ENCODE measurements around the gene DCAF15.
"Not testable (repeated sequence)": the region's sequence is repeated elsewhere in the genome, so short reads cannot be mapped to it uniquely, and the experiment has no call there.

The DCAF15 gene

DNA sequence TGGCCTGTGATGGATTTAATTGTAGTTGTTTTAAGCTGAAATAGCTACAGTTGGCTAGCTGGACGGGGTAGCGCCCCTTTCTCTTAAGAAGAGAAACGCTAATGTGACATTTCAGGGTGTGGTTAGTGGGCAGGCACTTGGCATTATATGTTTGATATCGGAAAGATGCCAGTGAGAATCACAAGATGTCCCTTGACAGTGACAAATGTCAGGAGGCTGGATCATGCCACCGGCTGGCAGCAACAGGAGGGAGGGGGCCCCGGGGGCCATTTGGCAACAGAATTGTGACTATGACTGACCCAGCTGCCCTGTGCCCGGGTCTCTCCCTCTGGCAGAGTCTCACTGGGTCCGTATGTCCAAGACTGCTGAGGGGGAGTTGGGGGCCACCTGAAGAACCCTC is 4.7 kb downstream of the DCAF15 start:
- no peak for DNase-seq
- intact Hi-C loops (cut with DNase I), result loop anchor here (10.0 kb wide), 1 partner anchor 52 kb away; the partner anchor contains the start of genes BRME1 and CC2D1A

DNA sequence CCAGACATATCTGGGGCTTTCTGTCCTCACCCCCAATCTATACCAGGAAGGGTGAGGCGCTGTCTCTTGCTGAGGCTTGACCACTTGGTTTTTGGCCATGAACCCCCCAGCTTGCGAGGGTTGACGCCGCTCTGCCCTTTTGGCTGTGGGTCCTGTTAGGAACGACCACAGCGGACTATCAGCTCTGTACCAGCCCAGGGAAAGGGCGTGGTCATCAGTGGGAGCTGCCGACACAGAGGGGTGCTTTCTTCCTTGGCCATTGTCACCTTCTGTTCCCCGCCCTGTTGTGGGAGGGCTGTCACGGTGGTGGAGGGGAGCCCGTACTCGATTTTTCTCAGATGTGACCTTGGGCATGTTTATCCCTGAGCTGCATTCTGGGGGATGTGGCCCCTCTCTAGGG is 5.7 kb downstream of the DCAF15 start:
- DNase-seq, result no peak
- intact Hi-C loops (cut with DNase I), result loop anchor here (10.0 kb wide), 1 partner anchor 53 kb away; the partner anchor contains the start of genes BRME1 and CC2D1A

DNA sequence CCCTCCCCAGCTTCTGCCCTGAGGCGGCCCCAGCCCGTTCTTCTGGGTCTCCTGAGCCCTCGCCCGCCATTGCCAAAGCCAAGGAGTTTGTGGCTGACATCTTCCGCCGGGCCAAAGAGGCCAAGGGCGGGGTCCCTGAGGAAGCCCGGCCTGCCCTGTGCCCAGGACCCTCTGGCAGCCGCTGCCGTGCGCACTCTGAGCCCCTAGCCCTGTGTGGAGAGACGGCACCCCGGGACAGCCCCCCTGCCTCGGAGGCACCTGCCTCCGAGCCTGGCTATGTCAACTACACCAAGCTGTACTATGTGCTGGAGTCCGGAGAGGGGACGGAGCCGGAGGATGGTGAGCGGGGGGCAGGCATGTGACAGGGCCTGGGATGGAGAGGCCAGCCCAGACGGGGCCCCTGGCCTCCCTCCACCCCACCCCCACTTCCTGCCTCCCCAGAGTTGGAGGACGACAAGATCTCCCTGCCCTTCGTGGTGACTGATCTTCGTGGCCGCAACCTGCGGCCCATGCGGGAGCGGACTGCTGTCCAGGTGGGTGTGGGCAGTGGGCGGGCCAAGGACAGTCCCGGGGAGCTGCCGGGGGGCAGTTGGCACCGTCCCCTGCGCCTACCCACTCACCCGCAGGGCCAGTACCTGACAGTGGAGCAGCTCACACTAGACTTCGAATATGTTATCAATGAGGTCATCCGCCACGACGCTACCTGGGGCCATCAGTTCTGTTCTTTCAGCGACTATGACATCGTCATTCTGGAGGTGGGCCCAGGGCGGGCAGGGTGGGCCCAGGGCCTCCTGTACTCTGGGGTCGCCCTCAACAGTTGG is 7.0 kb downstream of the DCAF15 start:
- DNase-seq, result no peak
- intact Hi-C loops (cut with DNase I), result loop anchor here (10.0 kb wide), 1 partner anchor 55 kb away; the partner anchor contains the start of genes BRME1 and CC2D1A

DNA sequence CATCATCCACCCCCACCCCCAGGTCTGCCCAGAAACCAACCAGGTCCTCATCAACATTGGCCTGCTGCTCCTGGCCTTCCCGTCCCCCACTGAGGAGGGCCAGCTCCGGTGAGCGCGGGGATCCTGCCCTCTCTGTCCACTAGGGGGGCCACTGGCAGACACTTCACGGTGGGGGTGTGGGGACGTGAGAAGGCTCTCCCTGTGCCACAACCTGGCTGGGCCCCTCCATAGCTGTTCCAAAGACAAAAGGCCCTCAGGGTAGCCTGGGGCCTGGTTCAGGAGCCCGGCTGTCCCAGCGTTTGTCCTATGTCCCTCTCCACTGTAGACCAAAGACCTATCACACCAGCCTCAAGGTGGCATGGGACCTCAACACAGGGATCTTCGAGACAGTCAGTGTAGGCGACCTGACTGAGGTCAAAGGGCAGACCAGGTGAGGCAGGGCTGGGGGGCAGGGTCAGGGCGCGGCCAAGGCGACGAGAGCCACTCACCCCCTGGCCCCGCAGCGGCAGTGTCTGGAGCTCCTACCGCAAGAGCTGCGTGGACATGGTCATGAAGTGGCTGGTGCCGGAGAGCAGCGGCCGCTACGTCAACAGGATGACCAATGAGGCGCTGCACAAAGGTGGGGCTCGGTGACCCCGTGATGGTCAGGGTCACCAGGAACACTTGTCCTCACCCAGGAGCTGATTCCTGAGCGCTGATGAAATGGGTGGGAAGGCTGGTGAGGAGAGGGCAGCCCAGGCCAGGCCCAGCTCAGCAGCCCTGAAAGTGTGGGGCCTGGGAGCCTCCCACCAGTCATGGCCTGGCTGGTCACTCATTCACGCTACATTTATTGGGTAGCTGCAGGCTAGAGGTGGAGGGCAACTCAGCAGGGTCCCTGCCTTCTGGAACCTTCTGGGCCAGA is 7.9 kb downstream of the DCAF15 start:
- no peak for DNase-seq
- intact Hi-C loops (cut with DNase I), result loop anchor here (10.0 kb wide), 1 partner anchor 55 kb away; the partner anchor contains the start of genes BRME1 and CC2D1A

DNA sequence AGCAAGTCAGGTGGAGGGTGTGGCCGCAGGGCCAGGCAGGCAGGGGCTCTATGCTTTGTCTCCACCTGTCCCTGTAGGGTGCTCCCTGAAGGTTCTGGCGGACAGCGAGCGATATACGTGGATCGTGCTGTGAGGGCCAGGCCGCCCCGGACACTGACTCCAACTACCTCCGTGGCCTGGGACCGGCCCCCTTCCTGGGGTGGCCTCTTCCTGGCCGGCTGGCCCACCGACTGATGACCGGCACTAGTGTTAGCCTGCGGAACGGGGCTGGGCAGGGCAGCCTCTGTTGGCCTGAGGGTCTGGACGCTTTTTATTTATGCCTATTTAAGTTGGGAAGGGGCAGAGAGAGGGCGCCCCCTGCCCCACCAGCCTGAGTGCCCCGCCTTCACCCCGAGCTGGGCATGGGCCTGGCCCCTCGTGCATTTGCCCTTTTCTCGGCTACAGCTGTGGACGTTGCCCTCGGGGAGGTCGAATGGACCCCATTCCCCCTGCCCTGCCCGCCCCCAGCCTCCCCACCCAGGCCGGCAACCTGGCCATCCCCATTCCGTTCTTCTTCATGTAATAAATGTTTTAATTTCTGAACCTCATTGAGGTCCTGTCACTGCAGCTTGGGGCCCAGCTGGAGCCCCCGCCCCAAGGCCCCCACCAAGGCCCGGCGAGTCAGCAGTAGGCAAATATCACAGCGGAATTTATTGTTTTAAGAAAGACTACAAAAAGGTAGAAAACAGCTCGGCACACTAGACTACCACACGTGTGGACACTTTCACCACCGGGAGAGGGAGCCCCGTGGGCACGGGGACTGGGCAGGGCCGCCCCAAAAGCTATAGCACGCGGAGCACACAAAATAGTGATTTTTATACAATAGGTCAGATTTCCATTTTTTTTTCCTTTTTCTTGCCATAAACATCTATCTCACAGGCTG is 8.8 kb downstream of the DCAF15 start:
- DNase-seq, result no peak
- intact Hi-C loops (cut with DNase I), result no loop called here

- DNase-seq, result no peak
- intact Hi-C loops (cut with DNase I), result no loop called here
Observed at GRCh38 chr19:13961826-13962698, 9.8 kb downstream of the DCAF15 start.

DNA sequence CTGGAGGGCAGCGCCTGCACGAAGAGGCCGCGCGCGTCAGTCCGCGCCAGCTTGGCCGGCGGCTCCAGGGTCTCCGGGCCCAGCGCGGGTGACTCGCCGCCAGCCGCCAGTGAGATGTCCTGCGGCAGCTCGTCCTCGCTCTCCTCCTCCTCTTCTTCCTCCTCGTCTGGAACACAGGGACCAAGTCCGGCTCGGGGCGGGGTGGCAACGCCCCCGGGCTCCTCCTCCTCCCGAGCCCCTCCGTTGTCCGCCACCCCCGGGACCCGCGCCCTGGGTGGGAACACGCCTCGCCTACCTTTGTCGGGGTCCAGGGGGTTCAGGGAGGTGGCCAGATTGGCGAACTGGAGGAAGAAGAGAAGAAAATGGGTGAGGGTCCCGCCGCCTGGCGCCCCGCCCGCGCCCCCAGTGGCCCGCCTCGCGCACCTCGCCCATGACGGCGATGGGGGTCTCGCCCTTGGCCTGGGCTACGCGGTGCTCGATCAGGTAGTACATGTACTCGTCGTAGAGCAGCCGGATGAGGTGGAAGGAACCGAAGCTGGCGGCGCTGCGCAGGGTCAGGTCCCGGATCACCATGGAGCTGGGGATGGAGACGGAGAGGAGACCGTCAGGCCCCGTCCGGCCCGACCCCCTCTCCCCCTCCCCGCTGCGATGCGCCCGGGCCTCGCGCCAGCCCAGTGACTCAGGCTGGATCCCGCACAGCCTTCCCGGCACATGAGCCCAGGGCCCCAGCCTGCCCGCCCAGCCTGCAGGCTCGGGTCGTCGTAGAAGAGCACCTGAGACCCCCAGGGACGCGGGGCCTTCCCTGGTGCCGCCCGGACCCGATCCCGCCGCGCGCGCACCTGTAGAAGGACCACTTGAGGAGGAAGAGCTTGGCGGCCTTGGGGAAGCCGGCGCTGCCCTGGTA is 10.6 kb downstream of the DCAF15 start:
- intact Hi-C loops (cut with DNase I), result no loop called here
- DNase-seq, result no peak

DNA sequence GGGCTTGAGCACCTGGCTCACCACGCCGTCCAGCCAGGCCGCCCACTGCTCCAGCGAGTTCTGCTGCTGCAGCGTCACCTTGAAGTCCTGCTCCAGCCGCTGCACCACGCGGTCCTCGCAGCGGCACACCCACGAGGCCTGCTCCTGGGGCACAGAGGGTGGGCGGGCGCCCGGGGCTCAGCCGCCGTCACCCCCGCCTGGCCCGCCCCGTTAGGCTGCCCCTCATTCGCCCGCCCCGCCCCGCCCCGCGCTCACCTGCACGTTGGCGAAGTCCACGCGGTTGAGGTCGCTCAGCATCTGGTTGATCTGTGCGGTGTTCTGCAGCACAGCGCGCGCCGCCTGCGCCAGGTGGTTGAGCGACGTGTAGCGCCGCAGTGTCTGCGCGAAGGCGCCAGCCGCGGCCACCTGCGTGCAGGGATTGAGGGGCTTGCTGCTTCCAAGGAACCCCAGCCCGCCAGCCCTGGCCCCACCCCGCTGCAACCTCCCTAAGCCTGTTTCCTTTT is 11.3 kb downstream of the DCAF15 start:
- no peak for DNase-seq
- intact Hi-C loops (cut with DNase I), result no loop called here

- no peak for DNase-seq
- intact Hi-C loops (cut with DNase I), result no loop called here
Observed at GRCh38 chr19:13964776-13965175, 12.5 kb downstream of the DCAF15 start.

DNA sequence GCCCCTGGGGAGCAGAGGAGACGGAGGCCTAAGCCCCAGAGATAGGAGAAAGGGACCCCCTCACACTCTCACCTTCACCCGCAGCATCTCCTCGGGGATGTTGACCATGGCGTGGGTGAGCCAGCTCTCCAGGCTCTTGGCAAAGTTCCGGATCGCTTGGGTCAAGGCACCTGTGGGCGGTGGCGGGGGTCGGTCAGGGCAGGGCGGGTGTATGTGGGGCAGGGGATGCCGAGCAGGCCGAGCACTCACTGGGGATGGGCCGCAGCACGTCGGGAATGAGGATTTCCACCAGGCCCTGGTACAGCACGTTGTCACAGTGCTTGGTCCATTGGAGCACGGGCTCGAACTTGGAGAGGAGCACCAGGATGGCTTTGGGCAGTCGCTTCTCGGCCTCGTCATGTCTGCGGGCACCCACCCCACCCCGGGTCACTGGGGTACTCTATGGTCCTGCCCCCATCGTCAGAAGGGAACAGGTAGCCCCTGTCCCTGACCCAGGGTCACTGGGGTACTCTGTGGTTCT is 13.1 kb downstream of the DCAF15 start:
- no peak for DNase-seq
- intact Hi-C loops (cut with DNase I), result no loop called here

- intact Hi-C loops (cut with DNase I), result no loop called here
- no peak for DNase-seq
Observed at GRCh38 chr19:13965926-13966683, 13.8 kb downstream of the DCAF15 start.

DNA sequence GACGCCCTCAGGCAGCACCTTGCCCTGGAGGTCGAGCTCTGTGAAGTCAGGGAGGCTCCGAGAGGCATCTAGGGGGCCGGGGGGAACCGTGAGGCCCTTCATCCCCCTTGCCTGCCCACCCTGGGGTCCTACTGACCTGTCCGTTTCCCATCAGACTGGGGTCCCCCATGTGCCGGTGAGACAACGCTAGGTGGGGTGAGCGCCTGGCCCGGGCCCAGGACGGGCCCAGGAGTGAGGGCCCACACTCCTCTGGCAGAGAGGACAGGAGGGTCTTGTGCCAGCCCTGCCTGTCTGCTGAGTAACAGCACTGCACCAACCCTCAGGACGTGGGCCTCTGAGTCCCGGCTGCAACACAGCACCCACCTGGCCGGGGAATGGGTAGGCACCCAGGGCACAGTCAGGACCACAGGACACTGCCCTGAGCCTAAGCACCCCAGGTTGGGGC is 14.4 kb downstream of the DCAF15 start:
- intact Hi-C loops (cut with DNase I), result no loop called here

DNA sequence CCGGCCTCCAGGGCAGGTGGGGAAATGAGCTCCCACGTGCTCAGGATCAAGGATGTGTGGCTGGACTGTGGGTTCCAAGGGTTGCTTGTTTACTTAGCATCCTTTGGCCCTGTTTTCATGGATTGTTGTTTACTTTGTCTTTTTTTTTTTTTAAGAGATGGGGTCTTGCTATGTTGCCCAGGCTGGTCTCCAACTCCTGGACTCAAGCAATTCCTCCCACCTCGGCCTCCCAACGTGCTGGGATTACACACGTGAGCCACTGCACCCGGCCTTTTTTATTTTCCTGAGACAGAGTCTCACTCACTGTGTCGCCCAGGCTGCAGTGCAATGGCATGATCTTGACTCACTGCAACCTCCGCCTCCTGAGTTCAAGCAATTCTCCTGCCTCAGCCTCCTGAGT is 14.9 kb downstream of the DCAF15 start:
- intact Hi-C loops (cut with DNase I), result not testable (repeated sequence)

More for the DNA sequence above, 14.4 kb downstream of the DCAF15 start:
- DNase-seq, result no peak

DNA sequence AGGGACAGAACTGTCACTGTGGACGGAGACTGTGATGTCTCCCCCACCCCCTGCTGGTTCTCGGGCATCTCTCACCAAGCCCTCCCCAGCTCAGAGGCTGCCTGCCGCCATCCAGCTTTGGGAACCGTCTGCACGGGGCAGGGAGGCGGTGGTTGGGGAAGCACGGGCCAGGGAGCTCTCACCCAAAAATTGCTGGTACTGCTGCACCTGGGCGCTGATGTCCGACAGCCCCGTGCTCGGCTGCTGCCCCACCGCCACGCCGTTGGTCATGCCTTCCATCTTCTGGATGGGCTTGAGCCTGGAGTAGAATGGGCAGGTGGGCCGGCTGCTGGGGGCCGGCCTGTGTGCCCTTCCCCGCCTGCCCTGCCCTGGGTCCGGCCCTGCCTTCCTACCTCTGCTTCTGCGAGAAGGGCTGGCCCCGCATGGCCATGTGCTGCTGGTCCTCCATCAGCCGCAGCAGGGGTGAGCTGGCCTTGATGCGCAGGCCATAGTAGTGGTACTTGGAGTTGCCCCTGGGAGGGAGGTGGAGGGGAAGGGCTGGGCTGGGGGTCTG is 16.1 kb downstream of the DCAF15 start:
- intact Hi-C loops (cut with DNase I), result no loop called here
- no peak for DNase-seq

More for the DNA sequence above, 14.9 kb downstream of the DCAF15 start:
- DNase-seq, result not testable (repeated sequence)

DNA sequence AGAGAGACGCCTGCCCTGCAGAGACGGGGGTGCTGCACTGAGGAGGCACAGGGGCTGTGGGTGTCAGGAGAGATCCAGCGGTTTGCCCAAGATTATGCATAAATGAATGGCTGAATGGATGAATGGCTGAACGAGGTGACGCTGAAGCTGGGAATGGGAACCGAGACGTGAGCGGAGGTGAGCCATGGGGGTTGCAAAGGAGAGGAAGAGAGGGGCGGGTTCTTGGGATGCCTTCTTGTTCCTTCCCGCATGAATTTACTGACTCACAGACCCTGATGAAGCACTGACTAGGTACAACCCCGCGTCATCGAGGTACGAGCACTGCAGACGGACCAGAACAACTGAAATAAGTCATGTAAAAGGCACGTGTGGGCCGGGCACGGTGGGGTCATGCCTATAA is 16.7 kb downstream of the DCAF15 start:
- DNase-seq, result no peak
- intact Hi-C loops (cut with DNase I), result no loop called here

GRCh38 chr19:13969897-13970296 is 17.6 kb downstream of the DCAF15 start:
- intact Hi-C loops (cut with DNase I), result no loop called here
- peak in 4 of 10 donors; percentile 14 to 89 (median 68) for DNase-seq
